HG02798 (cell line): ENCODE measurements around the gene HPCA.

Experiments used
- ATAC-seq: cut with Tn5 transposase; IDR thresholded peaks from one replicate; pipeline ENCODE4 v1.9.1; 2021; ENCODE audit warnings: mild to moderate bottlenecking; ENCODE audit not compliant: unreplicated experiment, poor library complexity

Gene HPCA

GRCh38 chr1:32886004-32886827 lies at the start of gene HPCA:
Gene HPCA, plus strand, starts transcription at chr1:32886491. Its CDS starts 2,408 bp downstream, at chr1:32888899.
- no peak for ATAC-seq

DNA sequence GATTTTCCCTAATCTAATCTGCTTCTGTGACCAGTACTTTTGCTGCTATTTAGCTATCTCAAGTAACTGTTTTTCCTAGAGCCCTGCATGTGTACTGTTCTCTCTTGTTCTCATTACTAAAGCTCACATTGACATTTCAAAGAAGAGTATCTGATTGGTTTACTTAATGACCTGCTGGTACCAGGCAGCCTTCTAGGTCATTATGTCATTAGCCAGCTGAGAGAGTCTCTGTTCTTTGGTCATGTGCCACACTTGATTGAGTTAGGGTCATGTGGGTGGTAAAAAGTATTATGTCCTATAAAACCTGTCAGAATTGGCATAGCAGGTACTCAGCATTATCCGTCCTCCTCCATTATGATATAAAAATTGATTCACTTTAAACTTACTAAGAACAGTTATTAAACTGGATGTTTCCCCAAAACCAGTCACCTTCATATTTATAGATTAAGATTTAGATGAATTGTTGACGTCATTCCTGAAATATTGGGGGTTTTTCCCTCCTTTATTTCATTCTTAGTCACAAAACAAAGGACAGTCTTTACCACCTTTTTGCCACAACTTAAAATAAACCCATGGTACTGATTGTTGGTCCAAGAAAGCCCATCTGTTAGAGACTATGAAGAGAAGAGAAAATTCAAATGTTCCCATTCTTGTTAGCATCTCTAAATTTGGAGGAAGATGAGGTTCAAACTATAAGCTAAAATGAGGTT lies 37.8 kb upstream of the HPCA start:
- no peak for ATAC-seq

- no peak for ATAC-seq
These were observed 30.3 kb upstream of the HPCA start for GRCh38 chr1:32855861-32856617.

GRCh38 chr1:32858136-32858535 lies 28.2 kb upstream of the HPCA start:
- ATAC-seq = no peak

- no peak for ATAC-seq
These were observed 27.5 kb upstream of the HPCA start for GRCh38 chr1:32858791-32859190.

DNA sequence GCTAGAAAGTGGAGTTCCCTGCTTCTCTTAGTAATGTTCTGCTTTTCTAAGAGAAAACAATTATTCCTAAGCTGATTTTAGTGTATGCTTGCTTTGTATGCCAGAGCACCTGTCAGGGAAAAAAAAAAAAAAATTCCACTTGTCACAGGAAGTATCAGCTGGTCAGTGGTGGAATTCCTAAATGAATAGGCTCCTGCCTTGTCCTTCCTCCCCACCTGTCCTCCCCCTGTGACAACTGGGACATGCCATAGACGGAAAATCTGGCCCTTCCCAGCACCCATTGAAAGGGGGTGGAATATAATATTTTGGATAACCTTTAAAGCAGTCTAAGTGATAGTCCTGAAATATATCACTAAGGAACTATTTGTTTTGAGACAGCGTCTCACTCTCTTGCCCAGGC lies 26.4 kb upstream of the HPCA start:
- ATAC-seq = no peak

- no peak for ATAC-seq
These were observed 25.7 kb upstream of the HPCA start for GRCh38 chr1:32860566-32860965.

DNA sequence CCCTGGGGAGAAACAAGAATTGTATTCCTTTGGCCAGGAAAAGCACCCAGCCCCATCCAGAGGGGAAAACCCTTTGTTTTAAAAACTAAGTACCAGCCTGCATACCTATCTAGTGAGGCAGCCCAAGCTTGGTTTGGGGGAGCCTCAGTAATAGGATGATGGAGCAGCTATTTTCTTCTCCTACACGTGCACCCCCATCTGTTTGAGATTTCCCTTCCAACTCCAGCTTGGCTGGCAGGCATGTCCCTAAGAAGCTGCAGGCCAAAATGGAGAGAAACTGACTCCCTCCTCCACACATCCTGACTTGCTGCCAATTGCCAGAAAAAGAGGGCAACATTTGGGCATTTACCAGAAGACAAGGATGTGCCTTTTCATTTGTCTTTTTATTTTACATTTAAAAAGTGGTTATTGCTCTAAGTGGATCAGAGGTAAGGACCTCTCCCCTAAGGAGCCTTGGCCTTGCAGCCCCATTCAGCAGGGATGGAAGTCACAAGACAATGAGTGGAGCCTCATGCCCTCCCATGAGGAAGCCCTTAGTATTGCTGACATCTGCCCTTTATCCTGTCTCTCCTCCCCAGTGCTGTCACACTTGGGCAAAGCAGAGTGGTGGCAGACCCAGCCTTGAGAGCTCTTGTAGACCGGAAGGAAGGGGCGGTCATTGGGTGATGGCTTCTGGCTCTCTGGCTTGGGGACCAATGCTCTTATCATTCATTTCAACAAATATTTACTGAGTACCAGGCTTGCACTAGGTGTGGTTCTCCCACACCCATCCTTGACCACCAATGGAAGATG lies 24.2 kb upstream of the HPCA start:
- no peak for ATAC-seq

DNA sequence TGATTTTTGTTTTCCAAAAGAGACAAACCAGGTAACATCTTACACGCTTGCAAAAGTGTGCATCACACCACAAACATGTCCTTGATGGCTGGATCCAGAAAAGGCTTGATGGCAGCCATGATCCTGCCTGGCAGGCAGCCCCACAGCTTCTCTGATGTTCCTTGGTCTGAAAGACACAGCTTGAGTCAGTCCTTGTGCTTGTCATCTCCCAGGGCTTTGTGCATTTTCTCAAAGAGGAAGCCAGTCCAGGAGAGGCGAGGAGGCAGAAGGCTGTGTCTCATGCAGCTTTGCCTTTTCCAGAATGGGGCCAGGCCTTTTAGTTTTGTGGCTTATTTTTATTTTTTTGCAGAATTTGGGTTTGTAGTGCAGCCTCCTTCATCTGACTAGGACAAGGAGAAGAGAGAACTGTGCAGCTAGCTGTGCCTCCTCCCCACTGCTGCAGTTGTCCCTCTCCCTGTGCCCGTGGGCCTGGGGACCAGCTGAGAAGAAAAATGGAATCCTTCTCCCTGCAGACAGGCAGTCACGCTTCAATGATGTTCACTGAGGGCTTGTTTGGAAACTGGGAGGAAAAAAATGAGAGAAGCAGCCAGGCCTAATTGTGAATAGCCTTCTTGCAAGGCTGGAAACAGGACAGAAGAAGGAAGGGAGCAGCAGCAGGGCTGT lies 22.9 kb upstream of the HPCA start:
- ATAC-seq = no peak

- no peak for ATAC-seq
These were observed 22.4 kb upstream of the HPCA start for GRCh38 chr1:32863881-32864245.

- no peak for ATAC-seq
These were observed 21.8 kb upstream of the HPCA start for GRCh38 chr1:32864375-32865019.

DNA sequence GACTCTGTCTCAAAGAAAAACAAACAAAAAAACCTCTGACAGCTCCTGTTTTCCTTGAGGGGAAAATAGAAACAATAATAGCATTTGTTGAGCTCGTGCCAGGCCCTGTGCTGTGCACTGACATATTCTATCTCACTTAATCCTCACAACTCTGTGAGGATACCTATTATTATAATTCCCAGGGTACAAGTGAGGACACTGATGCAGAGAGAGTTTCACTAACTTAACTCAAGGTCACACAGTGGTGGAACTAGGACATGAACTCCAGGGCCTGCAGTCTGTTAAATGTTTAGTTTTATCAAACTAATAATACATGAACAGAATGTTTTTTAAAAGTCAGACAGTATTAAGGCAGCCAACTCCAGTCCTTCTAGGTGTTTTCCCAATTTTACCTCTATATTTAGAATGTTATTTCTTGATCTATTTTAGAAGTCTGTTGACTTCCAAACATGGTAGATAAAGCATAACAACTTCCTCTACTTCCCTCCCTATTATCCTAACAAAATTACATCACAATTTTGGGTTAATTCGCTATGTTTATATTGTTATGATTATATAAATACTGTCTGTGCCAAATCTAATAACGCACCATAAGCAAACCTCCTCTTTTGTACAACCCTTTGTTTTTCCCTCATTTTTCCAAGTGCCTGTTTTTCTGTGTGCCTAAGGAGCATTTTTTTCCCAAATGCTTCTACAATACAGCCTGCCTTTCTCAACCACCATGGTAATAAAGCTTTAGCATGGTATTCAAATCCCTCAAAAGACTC lies 20.5 kb upstream of the HPCA start:
- ATAC-seq = no peak

DNA sequence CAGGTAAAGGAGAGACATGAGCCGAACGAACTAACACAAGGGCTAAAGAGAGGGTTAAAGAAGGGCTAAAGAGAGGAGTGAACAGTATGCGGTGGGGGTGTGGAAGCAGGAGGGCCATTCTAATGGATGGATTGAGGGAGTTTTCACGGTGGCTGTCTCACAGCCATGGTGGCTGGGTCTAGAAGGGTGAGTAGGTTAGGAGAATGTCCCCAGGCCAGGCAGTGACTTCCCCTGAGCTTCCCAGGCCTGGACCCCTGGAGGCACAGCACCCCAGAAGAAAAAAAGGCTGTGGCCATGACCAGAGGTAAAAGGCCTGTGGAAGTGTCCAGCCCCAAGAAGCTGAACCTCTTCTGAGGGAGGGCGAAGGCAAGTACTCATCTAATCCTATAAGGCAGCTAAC lies 19.1 kb upstream of the HPCA start:
- no peak for ATAC-seq

DNA sequence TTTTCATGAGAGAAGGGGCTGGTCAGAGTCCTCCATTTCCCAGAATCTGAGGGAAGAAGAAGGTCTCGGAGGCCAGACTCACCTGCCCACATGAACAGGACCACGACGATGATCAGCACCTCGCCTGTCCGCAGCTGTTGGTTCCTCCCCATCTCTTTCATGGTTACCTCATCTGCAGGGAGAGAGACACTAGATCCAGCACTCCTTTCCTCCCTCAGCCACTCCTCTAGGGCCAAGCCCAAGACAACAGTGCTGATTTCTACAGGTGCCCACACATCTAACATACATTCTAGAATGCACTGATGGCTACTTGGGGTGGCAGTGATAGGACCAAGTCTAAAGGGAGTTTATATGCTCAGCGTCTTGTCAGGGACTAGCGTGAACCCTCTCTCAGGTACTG lies 18.6 kb upstream of the HPCA start:
- ATAC-seq = no peak

GRCh38 chr1:32868085-32868484 lies 18.2 kb upstream of the HPCA start:
- no peak for ATAC-seq

- no peak for ATAC-seq
These were observed 17.4 kb upstream of the HPCA start for GRCh38 chr1:32868806-32869455.

DNA sequence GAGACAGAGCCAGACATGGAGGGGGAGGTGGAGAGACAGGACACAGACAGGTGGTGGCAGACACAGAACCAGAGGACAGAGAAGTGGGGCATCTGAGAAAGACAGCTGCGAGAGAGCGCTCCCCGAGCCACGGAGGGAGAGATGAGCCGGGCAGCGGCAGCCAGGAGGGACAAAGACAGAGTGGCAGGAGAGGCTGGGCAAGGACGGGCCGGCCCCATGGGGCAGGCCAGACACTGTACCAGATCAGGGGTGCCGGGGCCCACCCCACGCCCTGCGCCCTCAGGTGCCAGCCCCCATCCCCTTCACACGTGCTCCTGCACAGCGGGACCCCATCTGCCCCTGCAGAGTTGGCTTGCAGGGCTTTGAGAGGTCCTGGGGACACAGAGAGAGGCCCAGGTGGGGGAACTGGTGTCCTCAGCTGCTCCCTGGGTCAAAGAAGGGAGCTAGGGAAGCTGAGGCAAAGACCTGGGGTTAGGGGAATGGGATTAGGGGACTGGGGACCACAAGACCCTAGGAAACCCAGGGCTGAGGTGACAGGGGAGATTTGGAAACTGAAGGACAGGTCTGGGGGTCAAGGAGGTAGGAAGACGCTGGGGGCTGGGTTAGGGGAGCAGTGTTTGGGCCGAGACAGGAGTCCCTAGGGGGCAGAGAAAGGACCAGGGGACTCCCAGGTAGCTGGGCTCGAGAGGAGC lies 16.2 kb upstream of the HPCA start:
- ATAC-seq = no peak
